ENCODE results near the gene MRPL52.

DNA sequence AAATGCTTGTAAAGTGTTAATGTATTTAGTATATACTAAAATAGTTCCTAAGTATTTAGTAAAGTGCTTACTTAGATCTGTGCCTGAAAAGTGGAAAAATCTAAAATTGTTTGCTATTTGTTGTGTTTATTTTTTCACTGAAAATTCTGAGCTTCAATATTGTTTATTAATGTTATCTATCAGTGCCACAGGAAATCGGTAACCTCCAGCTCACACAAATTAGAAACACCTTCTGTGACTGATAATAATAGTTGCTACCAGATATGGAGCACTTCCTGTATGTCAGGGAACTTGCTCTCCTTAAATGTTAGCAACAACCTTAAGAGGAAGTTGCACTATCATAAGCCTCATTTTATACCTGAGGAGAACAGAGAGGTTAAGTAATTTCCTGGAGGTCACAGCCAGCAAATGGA is 41.1 kb downstream of the MRPL52 start:
- TF ChIP-seq POLR2A (IDR thresholded peaks at IDR 0.05), result no peak
- TF ChIP-seq, protein P1, sequence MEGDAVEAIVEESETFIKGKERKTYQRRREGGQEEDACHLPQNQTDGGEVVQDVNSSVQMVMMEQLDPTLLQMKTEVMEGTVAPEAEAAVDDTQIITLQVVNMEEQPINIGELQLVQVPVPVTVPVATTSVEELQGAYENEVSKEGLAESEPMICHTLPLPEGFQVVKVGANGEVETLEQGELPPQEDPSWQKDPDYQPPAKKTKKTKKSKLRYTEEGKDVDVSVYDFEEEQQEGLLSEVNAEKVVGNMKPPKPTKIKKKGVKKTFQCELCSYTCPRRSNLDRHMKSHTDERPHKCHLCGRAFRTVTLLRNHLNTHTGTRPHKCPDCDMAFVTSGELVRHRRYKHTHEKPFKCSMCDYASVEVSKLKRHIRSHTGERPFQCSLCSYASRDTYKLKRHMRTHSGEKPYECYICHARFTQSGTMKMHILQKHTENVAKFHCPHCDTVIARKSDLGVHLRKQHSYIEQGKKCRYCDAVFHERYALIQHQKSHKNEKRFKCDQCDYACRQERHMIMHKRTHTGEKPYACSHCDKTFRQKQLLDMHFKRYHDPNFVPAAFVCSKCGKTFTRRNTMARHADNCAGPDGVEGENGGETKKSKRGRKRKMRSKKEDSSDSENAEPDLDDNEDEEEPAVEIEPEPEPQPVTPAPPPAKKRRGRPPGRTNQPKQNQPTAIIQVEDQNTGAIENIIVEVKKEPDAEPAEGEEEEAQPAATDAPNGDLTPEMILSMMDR (IDR thresholded peaks at IDR 0.05), result no peak
